Suprapubic skin (tissue), 4 donors: ENCODE data around the gene TYMP.

ENCODE experiments used
- CTCF ChIP-seq, 2 donors: fragments of 200-600 bp in 1 of 2; fragments of 450-650 bp in 1 of 2; sonication (generic) in 1 of 2; IDR thresholded peaks; one replicate each; pipeline ENCODE4 v1.5.1; 2016 to 2019; ENCODE audit warnings: antibody characterized with exemption in 2 of 2, mild to moderate bottlenecking in 1 of 2, moderate library complexity in 1 of 2
- POLR2A ChIP-seq, 2 donors: fragments of 450-650 bp; IDR thresholded peaks; one replicate each; pipeline ENCODE4 v1.6.1; 2017; ENCODE audit warnings: antibody characterized with exemption in 2 of 2, mild to moderate bottlenecking in 2 of 2, moderate library complexity in 2 of 2
- POLR2AphosphoS5 ChIP-seq, 3 donors: sonication (generic); formaldehyde crosslinking; IDR thresholded peaks; one replicate each; pipeline ENCODE4 v1.6.1; 2017; ENCODE audit warnings: antibody characterized with exemption in 3 of 3

- TF ChIP-seq CTCF (IDR thresholded peaks at IDR 0.05) (peak; percentile 32 to 81), POLR2A (IDR thresholded peaks at IDR 0.05) (peak in 1 of 2 donors; percentile 20), POLR2AphosphoS5 (IDR thresholded peaks at IDR 0.05) (no peak)
These were observed 3.5 kb downstream of the TYMP start for GRCh38 chr22:50526108-50526833.
